Adipocyte (in vitro differentiated cells): ENCODE data around the gene SGCB.

Experiments
- DNase-seq: peaks from one replicate; pipeline ENCODE4 v3.0.0-alpha.2; 2015; ENCODE audit warnings: low read depth
- H3K27me3 ChIP-seq: replicated peaks from 2 replicates; pipeline ENCODE4 v1.7.0; 2013; ENCODE audit warnings: mild to moderate bottlenecking, low read length, moderate library complexity; ENCODE audit not compliant: control insufficient read depth, insufficient read depth
- H3K36me3 ChIP-seq: 2 replicates; pipeline ENCODE4 v1.7.0; 2013; ENCODE audit warnings: low read length, mild to moderate bottlenecking, moderate library complexity; ENCODE audit not compliant: control insufficient read depth, insufficient read depth, severe bottlenecking
- H3K4me1 ChIP-seq: 2 replicates; pipeline ENCODE4 v1.7.0; 2013; ENCODE audit warnings: mild to moderate bottlenecking, low read length, moderate library complexity; ENCODE audit not compliant: control insufficient read depth, insufficient read depth
- H3K4me3 ChIP-seq: 2 replicates; pipeline ENCODE4 v1.7.0; 2013; ENCODE audit warnings: mild to moderate bottlenecking, low read length, moderate library complexity
- H3K9ac ChIP-seq: 2 replicates; pipeline ENCODE4 v1.7.0; 2013; ENCODE audit warnings: mild to moderate bottlenecking, low read length, moderate library complexity
- H3K9me3 ChIP-seq: 2 replicates; pipeline ENCODE4 v1.7.0; 2013; ENCODE audit warnings: mild to moderate bottlenecking, low read length, moderate library complexity; ENCODE audit not compliant: control insufficient read depth

The SGCB gene

DNA sequence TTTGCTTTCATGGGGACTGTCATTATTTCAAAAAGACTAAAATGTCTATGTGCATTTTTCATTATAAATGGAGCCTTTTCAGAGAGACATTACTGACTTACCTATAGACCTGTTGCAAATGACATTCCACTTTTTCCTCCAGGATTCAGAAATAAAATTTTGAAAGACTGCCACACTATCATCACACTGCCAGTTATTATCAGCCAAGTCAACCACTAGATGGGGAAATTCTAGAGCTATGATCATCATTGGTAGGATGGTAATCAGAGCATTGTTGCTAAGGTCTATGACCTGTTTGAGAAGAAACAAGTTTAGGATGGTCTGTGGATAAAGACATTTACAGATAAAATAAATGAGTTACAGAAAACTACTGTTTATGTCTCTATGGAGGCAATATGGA is 40.5 kb downstream of the SGCB start:
- DNase-seq, result no peak
- Histone ChIP-seq H3K9ac (no peak overlapping the region), H3K4me1 (no peaks in the 10 kb centered on the region), H3K9me3 (no peaks in the 10 kb centered on the region), H3K4me3 (no peak overlapping the region), H3K36me3 (no peaks in the 10 kb centered on the region), H3K27me3 (no peaks in the 10 kb centered on the region)

GRCh38 chr4:51995647-51996220 is 42.4 kb downstream of the SGCB start:
- no peaks in the 10 kb centered on the region for H3K36me3 ChIP-seq
- DNase-seq, result no peak
- H3K27me3 ChIP-seq, result no peaks in the 10 kb centered on the region
- no peaks in the 10 kb centered on the region for H3K4me1 ChIP-seq
- H3K4me3 ChIP-seq, result no peak overlapping the region
- H3K9ac ChIP-seq, result no peak overlapping the region
- H3K9me3 ChIP-seq, result no peaks in the 10 kb centered on the region
